ENCODE data around the gene ABCG1.

ABCG1 gene

DNA sequence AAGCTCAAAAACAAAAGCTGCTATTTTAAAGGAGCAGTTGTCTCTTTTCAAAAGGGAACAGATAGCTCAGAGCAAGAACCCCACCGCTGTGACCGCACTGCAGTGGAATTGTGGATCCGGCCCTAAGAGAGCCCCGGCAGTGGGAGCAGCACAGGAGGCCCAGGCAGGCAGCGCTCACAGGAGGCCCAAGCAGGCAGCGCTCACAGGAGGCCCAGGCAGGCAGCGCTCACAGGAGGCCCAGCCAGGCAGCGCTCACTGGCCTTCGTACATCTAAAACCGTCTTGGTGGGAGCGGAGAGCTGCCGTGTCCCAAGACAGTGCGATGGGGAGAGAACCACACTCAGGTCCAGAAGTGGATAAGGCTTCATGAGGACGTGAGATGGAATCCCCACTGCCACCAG lies 92.2 kb downstream of the ABCG1 start:
- Histone ChIP-seq H3K36me3 (ENCODE audit: control insufficient read depth, insufficient read depth, low read length) (no peaks in the 10 kb centered on the region), H3K4me3 (replicated peaks; ENCODE audit: low read depth, low read length) (no peak overlapping the region), H3K27me3 (replicated peaks; ENCODE audit: control insufficient read depth, insufficient read depth, low read length) (no peaks in the 10 kb centered on the region; the same call in none of the 2 replicates)
- no peak for TF ChIP-seq CTCF (IDR thresholded peaks at IDR 0.05; ENCODE audit: insufficient read depth, low read length, poor library complexity, severe bottlenecking)
- no peak for DNase-seq (ENCODE audit: extremely low read depth, insufficient read length)

DNA sequence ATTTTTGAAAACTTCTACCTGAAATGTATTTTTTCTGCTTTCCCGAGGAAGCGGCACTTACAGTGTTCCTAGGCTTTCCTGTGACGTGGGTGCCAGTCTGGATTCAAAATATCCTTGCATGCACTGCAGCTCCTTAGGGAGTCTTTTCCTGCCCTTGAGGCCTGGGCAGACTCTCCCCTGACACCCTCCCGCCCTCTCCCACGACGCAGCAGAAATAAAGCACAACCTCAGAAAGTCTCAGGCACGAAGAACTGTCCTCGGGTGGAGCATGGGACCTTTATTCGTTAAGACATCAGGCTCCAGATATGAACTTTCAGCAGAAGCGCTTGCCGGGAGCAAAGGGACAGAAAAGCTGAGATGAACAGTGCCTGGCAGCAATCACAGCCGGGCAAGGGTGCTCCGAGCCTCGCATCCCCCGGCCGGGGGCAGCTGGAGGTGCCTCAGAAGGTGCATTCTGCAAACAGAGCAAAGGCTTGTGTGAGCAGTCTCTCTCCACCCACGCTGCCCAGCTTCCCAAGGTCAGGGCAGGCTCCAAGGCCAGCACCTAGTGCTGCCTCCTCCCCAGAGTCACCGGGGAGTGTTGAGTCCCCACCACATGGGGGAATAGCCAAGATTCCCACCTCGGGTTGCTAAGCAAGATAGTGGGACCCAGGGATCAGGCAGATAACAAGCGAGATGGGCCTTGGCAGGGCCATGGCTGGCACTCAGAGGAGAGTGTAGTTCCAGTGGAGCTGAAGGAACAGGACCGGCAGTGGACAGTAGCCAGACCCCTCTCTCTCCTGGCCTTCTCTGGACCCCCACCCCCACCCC lies 93.1 kb downstream of the ABCG1 start:
- Histone ChIP-seq H3K4me3 (replicated peaks; ENCODE audit: low read depth, low read length) (no peak overlapping the region), H3K27me3 (replicated peaks; ENCODE audit: control insufficient read depth, insufficient read depth, low read length) (no peaks in the 10 kb centered on the region; the same call in none of the 2 replicates), H3K36me3 (ENCODE audit: control insufficient read depth, insufficient read depth, low read length) (no peaks in the 10 kb centered on the region)
- TF ChIP-seq CTCF (IDR thresholded peaks at IDR 0.05; ENCODE audit: insufficient read depth, low read length, poor library complexity, severe bottlenecking), result no peak
- DNase-seq (ENCODE audit: extremely low read depth, insufficient read length), result no peak

- H3K27me3 ChIP-seq (replicated peaks; ENCODE audit: control insufficient read depth, insufficient read depth, low read length), result no peaks in the 10 kb centered on the region; the same call in 1 of the 2 replicates
- TF ChIP-seq CTCF (IDR thresholded peaks at IDR 0.05; ENCODE audit: insufficient read depth, low read length, poor library complexity, severe bottlenecking), result no peak
- no peaks in the 10 kb centered on the region for H3K36me3 ChIP-seq (ENCODE audit: control insufficient read depth, insufficient read depth, low read length)
- no peak for DNase-seq (ENCODE audit: extremely low read depth, insufficient read length)
- no peak overlapping the region for H3K4me3 ChIP-seq (replicated peaks; ENCODE audit: low read depth, low read length)
These were observed 93.7 kb downstream of the ABCG1 start for GRCh38 chr21:42312626-42313104.

- no peak for TF ChIP-seq CTCF (IDR thresholded peaks at IDR 0.05; ENCODE audit: insufficient read depth, low read length, poor library complexity, severe bottlenecking)
- H3K27me3 ChIP-seq (replicated peaks; ENCODE audit: control insufficient read depth, insufficient read depth, low read length), result no peaks in the 10 kb centered on the region; the same call in 1 of the 2 replicates
- no peak for DNase-seq (ENCODE audit: extremely low read depth, insufficient read length)
- H3K4me3 ChIP-seq (replicated peaks; ENCODE audit: low read depth, low read length), result no peak overlapping the region
- H3K36me3 ChIP-seq (ENCODE audit: control insufficient read depth, insufficient read depth, low read length), result no peaks in the 10 kb centered on the region
These were observed 94.6 kb downstream of the ABCG1 start for GRCh38 chr21:42313501-42313969.

DNA sequence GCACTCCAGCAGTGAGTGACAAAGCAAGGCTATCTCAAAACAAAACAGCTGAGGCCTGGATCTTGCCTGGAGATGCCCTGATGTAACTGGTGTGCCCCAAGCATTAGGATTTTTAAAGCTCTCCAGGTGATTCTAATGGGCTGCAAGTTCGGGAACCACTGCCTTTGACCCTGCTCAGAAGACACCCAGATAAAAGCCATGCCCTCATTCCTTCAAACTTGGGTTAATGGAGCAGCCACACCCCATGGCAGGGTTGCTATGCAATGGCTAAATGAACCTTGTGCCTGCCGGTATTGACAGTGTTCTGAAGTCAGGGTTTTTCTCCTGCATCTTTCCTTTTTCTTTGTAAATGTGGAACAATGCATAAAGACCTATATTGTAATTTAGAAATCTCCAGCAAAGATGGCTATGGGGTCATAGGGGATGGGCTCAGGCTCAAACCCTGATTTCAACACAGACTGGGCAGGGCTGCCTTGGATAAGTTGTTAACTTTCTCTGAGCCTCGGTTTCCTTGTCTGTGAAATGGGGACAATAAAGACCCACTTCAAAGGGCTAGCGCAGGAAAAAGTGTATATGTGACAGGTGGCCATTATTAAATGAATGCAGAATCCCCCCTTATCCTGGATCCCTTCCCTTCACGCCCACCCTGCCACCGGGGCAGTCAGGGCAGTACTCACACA lies 95.8 kb downstream of the ABCG1 start:
- no peak for TF ChIP-seq CTCF (IDR thresholded peaks at IDR 0.05; ENCODE audit: insufficient read depth, low read length, poor library complexity, severe bottlenecking)
- Histone ChIP-seq H3K4me3 (replicated peaks; ENCODE audit: low read depth, low read length) (no peak overlapping the region), H3K36me3 (ENCODE audit: control insufficient read depth, insufficient read depth, low read length) (no peaks in the 10 kb centered on the region), H3K27me3 (replicated peaks; ENCODE audit: control insufficient read depth, insufficient read depth, low read length) (no peaks in the 10 kb centered on the region; the same call in 1 of the 2 replicates)
- DNase-seq (ENCODE audit: extremely low read depth, insufficient read length), result no peak

Data from GM06990 (cell line).